Mesenchymal stem cell (in vitro differentiated cells and primary cell): Measurements from ENCODE around the gene ZNF512B.

Experiments
- DNase-seq: peaks from one replicate; pipeline ENCODE4 v3.0.0-alpha.2; 2013
- H2AFZ ChIP-seq: one replicate; pipeline ENCODE4 v1.6.1; 2013; ENCODE audit warnings: low read depth, mild to moderate bottlenecking, control low read depth, inconsistent platforms, low read length, moderate library complexity
- H2AK5ac ChIP-seq: 2 replicates; pipeline ENCODE4 v1.6.1; 2013; ENCODE audit warnings: low read length, moderate library complexity, mild to moderate bottlenecking, inconsistent platforms; ENCODE audit not compliant: severe bottlenecking
- H2BK120ac ChIP-seq: one replicate; pipeline ENCODE4 v1.6.1; 2013; ENCODE audit warnings: low read depth, mild to moderate bottlenecking, inconsistent platforms, low read length, moderate library complexity
- H2BK12ac ChIP-seq, 2 experiments: one replicate each; pipeline ENCODE4 v1.6.1; 2013; ENCODE audit warnings: inconsistent platforms in 2 of 2, low read length in 2 of 2, mild to moderate bottlenecking in 2 of 2, moderate library complexity in 2 of 2, control low read depth in 1 of 2
- H2BK15ac ChIP-seq: one replicate; pipeline ENCODE4 v1.6.1; 2013; ENCODE audit warnings: mild to moderate bottlenecking, low read depth, inconsistent platforms; ENCODE audit not compliant: poor library complexity, severe bottlenecking
- H2BK5ac ChIP-seq: 2 replicates; pipeline ENCODE4 v1.6.1; 2013; ENCODE audit warnings: low read depth, mild to moderate bottlenecking, low read length, control low read depth, inconsistent platforms; ENCODE audit not compliant: poor library complexity, severe bottlenecking
- H3K14ac ChIP-seq, 2 experiments: one replicate each; pipeline ENCODE4 v1.6.1; 2013; ENCODE audit warnings: inconsistent platforms in 2 of 2, low read length in 2 of 2, control low read depth in 1 of 2, mild to moderate bottlenecking in 1 of 2, moderate library complexity in 1 of 2
- H3K18ac ChIP-seq, 2 experiments: one replicate each; pipeline ENCODE4 v1.6.1; 2013; ENCODE audit warnings: inconsistent platforms in 2 of 2, low read length in 2 of 2, control low read depth in 1 of 2, low read depth in 1 of 2, mild to moderate bottlenecking in 1 of 2
- H3K23ac ChIP-seq, 2 experiments: one replicate each; pipeline ENCODE4 v1.6.1; 2013; ENCODE audit warnings: inconsistent platforms in 2 of 2, low read length in 2 of 2, mild to moderate bottlenecking in 2 of 2, moderate library complexity in 2 of 2, control low read depth in 1 of 2
- H3K27ac ChIP-seq: 2 replicates; pipeline ENCODE4 v1.5.1; 2013; ENCODE audit warnings: mild to moderate bottlenecking, moderate library complexity, low read length, control low read depth, inconsistent platforms; ENCODE audit not compliant: poor library complexity, severe bottlenecking
- H3K27me3 ChIP-seq, 2 experiments: 2 replicates each; pipeline versions ENCODE4 v1.6.1 to v1.7.0; 2013; ENCODE audit warnings: low read length in 2 of 2, mild to moderate bottlenecking in 2 of 2, moderate library complexity in 2 of 2, control low read depth in 1 of 2, inconsistent platforms in 1 of 2; ENCODE audit not compliant: control insufficient read depth in 1 of 2, insufficient read depth in 1 of 2
- H3K36me3 ChIP-seq, 2 experiments: 2 replicates each; pipeline versions ENCODE4 v1.6.1 to v1.7.0; 2013; ENCODE audit warnings: low read length in 2 of 2, control low read depth in 1 of 2, inconsistent platforms in 1 of 2, low read depth in 1 of 2, mild to moderate bottlenecking in 1 of 2; ENCODE audit not compliant: insufficient read depth in 2 of 2, control insufficient read depth in 1 of 2
- H3K4ac ChIP-seq, 2 experiments: one replicate each; pipeline ENCODE4 v1.6.1; 2013; ENCODE audit warnings: inconsistent platforms in 2 of 2, low read length in 2 of 2, mild to moderate bottlenecking in 2 of 2, moderate library complexity in 2 of 2, control low read depth in 1 of 2, low read depth in 1 of 2
- H3K4me1 ChIP-seq: 2 replicates; pipeline ENCODE4 v1.6.1; 2013; ENCODE audit warnings: low read depth, low read length, control low read depth; ENCODE audit not compliant: control insufficient read depth, insufficient read depth
- H3K4me2 ChIP-seq: 2 replicates; pipeline ENCODE4 v1.6.1; 2013; ENCODE audit warnings: low read length, mild to moderate bottlenecking, inconsistent platforms; ENCODE audit not compliant: poor library complexity, severe bottlenecking
- H3K4me3 ChIP-seq, 2 experiments: 2 replicates each; pipeline versions ENCODE4 v1.5.1 to v1.7.0; 2013; ENCODE audit warnings: low read length in 2 of 2, mild to moderate bottlenecking in 2 of 2, control low read depth in 1 of 2, low read depth in 1 of 2; ENCODE audit not compliant: insufficient read depth in 1 of 2
- H3K79me1 ChIP-seq: replicated peaks from 2 replicates; pipeline ENCODE4 v1.6.1; 2013; ENCODE audit warnings: mild to moderate bottlenecking, control low read depth, low read length, inconsistent platforms; ENCODE audit not compliant: poor library complexity, severe bottlenecking
- H3K9ac ChIP-seq: 2 replicates; pipeline ENCODE4 v1.7.0; 2013; ENCODE audit warnings: mild to moderate bottlenecking, low read length, moderate library complexity
- H3K9me3 ChIP-seq: 2 replicates; pipeline ENCODE4 v1.7.0; 2013; ENCODE audit warnings: mild to moderate bottlenecking, low read length; ENCODE audit not compliant: control insufficient read depth
- H4K8ac ChIP-seq: one replicate; pipeline ENCODE4 v1.6.1; 2013; ENCODE audit warnings: inconsistent platforms, mild to moderate bottlenecking, low read length, moderate library complexity
- H4K91ac ChIP-seq: one replicate; pipeline ENCODE4 v1.6.1; 2013; ENCODE audit warnings: mild to moderate bottlenecking, low read length, inconsistent platforms
- WGBS: methylation state at CpG from one replicate; pipeline ENCODE4 v1.1.7; 2013; ENCODE audit warnings: mixed read lengths; 5-methylcytosine and 5-hydroxymethylcytosine counted together

The ZNF512B gene

GRCh38 chr20:63979557-63980316 lies 10.0 kb upstream of the ZNF512B start, which contains the start of gene SAMD10:
Gene SAMD10, minus strand, starts transcription at chr20:63979642. Its CDS starts 175 bp downstream, at chr20:63979467.
- Histone ChIP-seq H2AFZ (peak within 1 kb of the TSS; percentile 78), H2AK5ac (no peak within 1 kb of the TSS)
- WGBS, result 10% methylated on average over 35 of the region's 52 CpGs

GRCh38 chr20:63979229-63979556 lies 9.5 kb upstream of the ZNF512B start:
- Histone ChIP-seq H2AFZ (no peak overlapping the region), H4K91ac (peak overlapping the region; percentile 41), H2AK5ac (no peak overlapping the region), H3K23ac (peak overlapping the region in 1 of 2 experiments; percentile 77), H3K36me3 (peaks cover 13 to 20% of the 10 kb centered on the region in 2 experiments), H3K4me1 (peaks cover 54% of the 10 kb centered on the region), H2BK15ac (peak overlapping the region; percentile 85), H3K18ac (peak overlapping the region; percentile 57 to 69), H4K8ac (peak overlapping the region; percentile 58), H2BK120ac (peak overlapping the region; percentile 29), H3K27ac (no peak overlapping the region), H3K9me3 (no peaks in the 10 kb centered on the region), H3K27me3 (no peaks in the 10 kb centered on the region), H2BK12ac (no peak overlapping the region), H3K4ac (peak overlapping the region; percentile 28 to 57), H3K4me3 (peak overlapping the region; percentile 63 to 73), H3K9ac (no peak overlapping the region), H3K4me2 (peak overlapping the region; percentile 95), H3K79me1 (peaks cover 12% of the 10 kb centered on the region), H3K14ac (peak overlapping the region in 1 of 2 experiments; percentile 2), H2BK5ac (no peak overlapping the region)
- WGBS, result 0% methylated on average over 30 of the region's 47 CpGs
- DNase-seq, result no peak

More at GRCh38 chr20:63979557-63980316, 10.0 kb upstream of the ZNF512B start, which contains the start of gene SAMD10:
- peak within 1 kb of the TSS; percentile 96 for H4K91ac ChIP-seq
- H3K4me2 ChIP-seq, result peak within 1 kb of the TSS; percentile 95
- peak within 1 kb of the TSS; percentile 28 to 86 for H3K4ac ChIP-seq
- peaks cover 54% of the 10 kb centered on the region for H3K4me1 ChIP-seq
- peak; percentile 70 for DNase-seq
- no peaks in the 10 kb centered on the region for H3K27me3 ChIP-seq
- peak within 1 kb of the TSS; percentile 92 for H3K9ac ChIP-seq
- H2BK15ac ChIP-seq, result peak within 1 kb of the TSS; percentile 85
- H3K18ac ChIP-seq, result peak within 1 kb of the TSS; percentile 57 to 71
- peak within 1 kb of the TSS; percentile 62 for H2BK120ac ChIP-seq
- peaks cover 17% of the 10 kb centered on the region for H3K79me1 ChIP-seq
- H3K14ac ChIP-seq, result peak within 1 kb of the TSS; percentile 2 to 31
- H3K27ac ChIP-seq, result peak within 1 kb of the TSS; percentile 36
- peak within 1 kb of the TSS; percentile 96 for H4K8ac ChIP-seq
- peak within 1 kb of the TSS in 1 of 2 experiments; percentile 77 for H3K23ac ChIP-seq
- H2BK12ac ChIP-seq, result peak within 1 kb of the TSS in 1 of 2 experiments; percentile 94
- H3K9me3 ChIP-seq, result no peaks in the 10 kb centered on the region
- peaks cover 18 to 23% of the 10 kb centered on the region in 2 experiments for H3K36me3 ChIP-seq
- H2BK5ac ChIP-seq, result no peak within 1 kb of the TSS
- peak within 1 kb of the TSS; percentile 63 to 98 for H3K4me3 ChIP-seq

- Histone ChIP-seq H3K27ac (peak overlapping the region; percentile 29), H3K79me1 (peaks cover 12% of the 10 kb centered on the region), H3K4ac (peak overlapping the region; percentile 28 to 57), H3K23ac (peak overlapping the region in 1 of 2 experiments; percentile 77), H2AK5ac (peak overlapping the region; percentile 19), H2BK120ac (peak overlapping the region; percentile 29), H3K4me3 (peak overlapping the region; percentile 63 to 73), H3K18ac (peak overlapping the region; percentile 57 to 69), H2BK5ac (no peak overlapping the region), H3K4me1 (peaks cover 56% of the 10 kb centered on the region), H3K9me3 (no peaks in the 10 kb centered on the region), H3K4me2 (peak overlapping the region; percentile 95), H3K14ac (peak overlapping the region; percentile 2 to 33), H4K8ac (peak overlapping the region; percentile 58), H2AFZ (no peak overlapping the region), H2BK12ac (no peak overlapping the region), H3K27me3 (no peaks in the 10 kb centered on the region), H2BK15ac (peak overlapping the region; percentile 85), H4K91ac (peak overlapping the region; percentile 41), H3K9ac (no peak overlapping the region), H3K36me3 (peaks cover 7 to 16% of the 10 kb centered on the region in 2 experiments)
- peak; percentile 62 for DNase-seq
- 8% methylated on average over 45 of the region's 52 CpGs for WGBS
Observed at GRCh38 chr20:63978319-63979228, 8.8 kb upstream of the ZNF512B start.
